Stomach (tissue), 4 donors: ENCODE results near the gene CCL22.

Experiments used
- EP300 ChIP-seq: sonication (generic); formaldehyde crosslinking; IDR thresholded peaks from one replicate; pipeline ENCODE4 v1.6.1; 2017; ENCODE audit warnings: antibody characterized with exemption
- POLR2A ChIP-seq, 4 donors: fragments of 450-650 bp; IDR thresholded peaks; one replicate each; pipeline ENCODE4 v1.6.1; 2016; ENCODE audit warnings: antibody characterized with exemption in 4 of 4, control low read depth in 2 of 4, mild to moderate bottlenecking in 1 of 4, moderate library complexity in 1 of 4
- POLR2AphosphoS5 ChIP-seq, 3 donors: sonication (generic); formaldehyde crosslinking; IDR thresholded peaks; one replicate each; pipeline ENCODE4 v1.6.1; 2016; ENCODE audit warnings: antibody characterized with exemption in 3 of 3
- TF ChIP-seq, protein P1 (sequence below), 7 experiments: fragments of 450-650 bp in 4 of 7; fragments of 200-600 bp in 3 of 7; sonication (generic) in 3 of 7; IDR thresholded peaks; one replicate each; pipeline ENCODE4 v1.5.1; 2016 to 2019; ENCODE audit warnings: antibody characterized with exemption in 7 of 7, control low read depth in 2 of 7, mild to moderate bottlenecking in 1 of 7

- TF ChIP-seq, protein P1, sequence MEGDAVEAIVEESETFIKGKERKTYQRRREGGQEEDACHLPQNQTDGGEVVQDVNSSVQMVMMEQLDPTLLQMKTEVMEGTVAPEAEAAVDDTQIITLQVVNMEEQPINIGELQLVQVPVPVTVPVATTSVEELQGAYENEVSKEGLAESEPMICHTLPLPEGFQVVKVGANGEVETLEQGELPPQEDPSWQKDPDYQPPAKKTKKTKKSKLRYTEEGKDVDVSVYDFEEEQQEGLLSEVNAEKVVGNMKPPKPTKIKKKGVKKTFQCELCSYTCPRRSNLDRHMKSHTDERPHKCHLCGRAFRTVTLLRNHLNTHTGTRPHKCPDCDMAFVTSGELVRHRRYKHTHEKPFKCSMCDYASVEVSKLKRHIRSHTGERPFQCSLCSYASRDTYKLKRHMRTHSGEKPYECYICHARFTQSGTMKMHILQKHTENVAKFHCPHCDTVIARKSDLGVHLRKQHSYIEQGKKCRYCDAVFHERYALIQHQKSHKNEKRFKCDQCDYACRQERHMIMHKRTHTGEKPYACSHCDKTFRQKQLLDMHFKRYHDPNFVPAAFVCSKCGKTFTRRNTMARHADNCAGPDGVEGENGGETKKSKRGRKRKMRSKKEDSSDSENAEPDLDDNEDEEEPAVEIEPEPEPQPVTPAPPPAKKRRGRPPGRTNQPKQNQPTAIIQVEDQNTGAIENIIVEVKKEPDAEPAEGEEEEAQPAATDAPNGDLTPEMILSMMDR (IDR thresholded peaks at IDR 0.05): no peak
- TF ChIP-seq POLR2AphosphoS5 (IDR thresholded peaks at IDR 0.05) (no peak), POLR2A (IDR thresholded peaks at IDR 0.05) (no peak), EP300 (no peak)
Observed at GRCh38 chr16:57345021-57345420, 13.6 kb upstream of the CCL22 start.
